ENCODE results near the gene XKRX.

Gene XKRX

DNA sequence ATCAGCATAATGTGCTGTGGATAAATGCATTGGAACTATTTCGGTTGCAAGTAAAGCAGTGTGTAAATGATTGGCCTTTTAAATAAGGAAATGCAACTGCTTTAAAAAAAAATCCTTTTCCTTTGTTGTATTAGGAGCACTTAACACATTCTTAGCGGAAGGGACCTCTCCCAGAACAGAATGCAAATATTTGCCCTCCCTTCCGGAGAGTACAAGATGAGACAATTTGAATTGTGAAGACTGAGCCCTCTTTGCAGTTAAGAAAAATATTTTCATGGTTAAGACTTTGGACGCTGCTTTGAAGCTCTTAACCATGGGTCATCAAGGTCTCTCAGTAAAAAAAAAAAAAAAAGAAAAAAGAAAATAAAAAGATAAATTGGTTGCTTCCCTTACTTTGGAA, 45.1 kb downstream of the XKRX start:
- DNase-seq, result no peak

DNA sequence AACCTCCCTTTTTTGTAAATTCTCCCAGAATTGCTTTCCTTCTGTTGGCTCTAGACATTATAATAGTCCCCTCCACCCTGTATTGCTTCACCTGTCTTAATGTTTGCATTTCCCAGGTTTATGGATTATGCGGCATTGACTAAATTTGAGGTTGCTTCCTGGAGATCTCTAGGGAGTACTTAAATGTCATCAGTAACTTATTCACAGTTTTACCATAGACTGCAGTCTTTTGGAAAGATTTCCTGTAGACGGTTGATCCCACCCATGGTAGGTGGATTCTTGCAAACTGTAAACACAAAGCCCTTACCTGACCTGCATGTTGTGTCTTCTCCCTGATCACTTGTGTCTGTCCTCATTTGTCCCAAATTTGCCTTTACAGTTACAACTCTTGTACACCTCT, 48.3 kb downstream of the XKRX start:
- peak; percentile 1 for DNase-seq

DNA sequence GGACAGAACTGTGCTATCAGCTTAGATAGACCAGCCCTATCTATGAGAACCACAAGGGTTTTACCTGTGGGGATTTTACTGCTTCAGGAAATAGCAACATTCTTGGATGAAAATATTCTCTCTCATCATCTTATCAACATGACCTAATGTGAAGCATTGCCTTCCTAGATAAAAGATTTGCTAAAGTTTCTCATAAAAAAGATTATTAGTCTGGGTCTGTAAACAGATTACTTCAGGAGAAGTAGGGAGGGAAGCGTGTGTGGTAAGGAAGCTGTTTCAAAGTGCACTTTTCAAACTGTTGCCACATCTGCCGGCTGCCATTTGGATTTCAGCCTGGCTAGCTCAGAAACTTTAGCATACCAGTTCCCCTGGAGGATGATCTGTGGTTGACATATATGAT, 54.4 kb downstream of the XKRX start, which contains the start of gene NOX1:
NOX1 (minus strand) TSS at position 35 of the 400 bp plus-strand sequence. CDS start 220 bp downstream, outside the sequence.
- DNase-seq, result no peak

DNA sequence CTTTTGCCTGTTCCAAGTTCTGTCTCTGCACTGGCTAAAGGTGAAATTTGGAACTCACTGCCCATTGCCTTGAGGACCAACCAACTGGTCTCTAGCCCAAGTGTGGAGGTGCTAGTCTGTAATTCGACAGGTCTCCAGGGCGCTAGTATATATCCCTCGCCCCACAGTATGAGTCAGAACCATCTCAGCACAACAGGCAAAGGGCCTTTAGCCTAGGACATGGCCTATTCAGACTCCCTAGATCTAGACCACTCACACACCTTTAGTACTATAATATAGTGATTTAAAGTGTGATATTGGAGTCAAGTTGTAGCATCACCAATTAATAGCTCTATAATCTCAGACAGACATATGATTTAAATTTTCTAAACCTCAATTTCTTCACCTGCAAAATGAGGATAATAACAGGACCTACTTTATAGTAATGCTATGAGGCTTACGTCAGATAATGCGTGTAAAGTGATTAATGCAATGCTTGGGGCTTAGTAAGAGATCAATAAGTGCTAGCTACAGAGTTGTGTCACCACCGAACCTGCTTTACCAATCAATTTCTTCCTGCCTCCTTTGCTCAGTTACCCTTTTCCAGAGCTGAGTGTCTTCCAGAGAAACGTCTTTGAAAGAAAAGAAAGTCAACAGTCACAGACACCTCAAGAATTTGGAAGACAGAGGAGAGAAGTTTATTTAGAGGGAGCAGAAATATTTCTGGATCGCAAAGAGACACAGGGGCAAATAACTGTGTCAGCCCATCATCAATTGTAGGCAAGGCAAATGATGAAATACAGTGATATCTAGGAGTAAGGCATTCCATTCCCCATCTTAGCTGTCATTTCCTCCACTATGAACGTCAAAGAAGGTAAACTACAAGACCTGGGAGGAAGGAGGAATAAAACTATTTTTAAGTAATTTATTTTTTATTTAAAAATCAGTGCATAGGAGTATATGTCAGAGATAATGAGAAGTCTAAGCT, 56.8 kb downstream of the XKRX start:
- no peak for DNase-seq

DNA sequence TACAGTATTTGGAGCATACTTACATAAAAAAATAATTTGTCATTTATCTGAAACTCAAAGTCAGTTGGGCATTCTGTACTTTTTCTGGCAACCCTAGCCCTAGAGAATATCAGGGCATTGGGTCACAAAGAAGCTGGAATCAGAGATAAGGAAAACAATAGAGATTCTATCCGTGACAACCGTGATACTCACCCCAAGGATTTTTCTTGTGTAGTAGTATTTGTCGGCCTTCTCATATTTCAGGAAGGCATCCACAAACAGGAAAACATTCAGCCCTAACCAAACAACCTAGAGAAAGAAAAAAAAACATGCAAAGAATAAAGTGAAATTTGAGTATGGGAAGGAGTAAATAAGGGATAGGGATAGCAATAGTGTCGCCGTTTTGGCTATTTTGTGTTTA, 58.2 kb downstream of the XKRX start:
- DNase-seq, result no peak

DNA sequence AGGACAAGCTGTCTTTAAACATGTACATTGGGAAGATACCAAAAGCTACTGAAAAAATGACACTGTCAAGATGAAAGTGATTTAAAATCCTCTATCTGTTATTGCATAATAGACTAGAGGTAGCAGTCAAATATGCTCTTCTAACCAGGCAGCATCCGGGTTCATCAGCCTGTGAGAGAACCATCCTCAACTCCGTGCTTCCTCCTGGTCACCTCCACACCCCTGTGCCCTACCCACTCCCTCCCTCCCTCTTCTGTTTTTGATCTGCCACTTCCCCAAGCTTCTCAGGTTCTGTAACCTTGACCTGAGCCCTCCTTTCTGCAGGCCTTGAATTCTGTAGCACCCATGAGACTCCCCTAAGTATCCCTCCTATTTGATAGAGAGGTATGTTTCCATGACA, 60.4 kb downstream of the XKRX start:
- DNase-seq, result no peak

GRCh38 chrX:100864657-100865391, 63.9 kb downstream of the XKRX start:
- no peak for DNase-seq
